MV-4-11 (cell line): ENCODE data around the gene SAA4.
"Not testable (repeated sequence)": the region's sequence is repeated elsewhere in the genome, so short reads cannot be mapped to it uniquely, and the experiment has no call there.

ENCODE experiments used
- DNase-seq: peaks from one replicate; lab custom pipeline; 2025; lab: John Stamatoyannopoulos, UW

The SAA4 gene

GRCh38 chr11:18189476-18190245 lies 46.9 kb downstream of the SAA4 start:
- DNase-seq = not testable (repeated sequence)

- DNase-seq = no peak
Observed at GRCh38 chr11:18188796-18189195, 47.8 kb downstream of the SAA4 start.
